Measurements from ENCODE around the gene ZCWPW2.

- peak; percentile 59 for TF ChIP-seq CTCF (conservative IDR thresholded peaks at IDR 0.05; ENCODE audit: low read depth, low read length)
- TF ChIP-seq CHD1 (IDR thresholded peaks at IDR 0.05; ENCODE audit: low read depth, low read length), result no peak
- no peak for TF ChIP-seq CEBPB (IDR thresholded peaks at IDR 0.05; ENCODE audit: low read depth, low read length)
- TF ChIP-seq RCOR1 (IDR thresholded peaks at IDR 0.05; ENCODE audit: insufficient replicate concordance, low read length), result no peak
- TF ChIP-seq FOS (IDR thresholded peaks at IDR 0.05; ENCODE audit: low read depth, low read length), result no peak
- TF ChIP-seq POLR2A (IDR thresholded peaks at IDR 0.05; ENCODE audit: low read depth, low read length), result no peak
- no peak for TF ChIP-seq NFE2L2 (IDR thresholded peaks at IDR 0.05; ENCODE audit: low read depth, low read length)
- TF ChIP-seq RFX5 (IDR thresholded peaks at IDR 0.05; ENCODE audit: low read depth, low read length), result no peak
- peak; percentile 45 for TF ChIP-seq RAD21 (IDR thresholded peaks at IDR 0.05; ENCODE audit: low read length)
- TF ChIP-seq MAZ (IDR thresholded peaks at IDR 0.05; ENCODE audit: borderline replicate concordance, low read depth, low read length), result no peak
- peak; percentile 27; the same call in 1 of the 2 replicates for TF ChIP-seq SMC3 (IDR thresholded peaks at IDR 0.05; ENCODE audit: low read depth, low read length)
- TF ChIP-seq, protein P1, sequence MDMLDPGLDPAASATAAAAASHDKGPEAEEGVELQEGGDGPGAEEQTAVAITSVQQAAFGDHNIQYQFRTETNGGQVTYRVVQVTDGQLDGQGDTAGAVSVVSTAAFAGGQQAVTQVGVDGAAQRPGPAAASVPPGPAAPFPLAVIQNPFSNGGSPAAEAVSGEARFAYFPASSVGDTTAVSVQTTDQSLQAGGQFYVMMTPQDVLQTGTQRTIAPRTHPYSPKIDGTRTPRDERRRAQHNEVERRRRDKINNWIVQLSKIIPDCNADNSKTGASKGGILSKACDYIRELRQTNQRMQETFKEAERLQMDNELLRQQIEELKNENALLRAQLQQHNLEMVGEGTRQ (IDR thresholded peaks at IDR 0.05; ENCODE audit: low read depth, low read length), result no peak
- no peak for TF ChIP-seq MAFK (IDR thresholded peaks at IDR 0.05; ENCODE audit: low read depth, low read length)
Measured at GRCh38 chr3:28476194-28476593, 127.7 kb downstream of the ZCWPW2 start.

Measured in IMR-90 (cell line).